Measurements from ENCODE around the gene CAMTA1.

- TF ChIP-seq EZH2 (IDR thresholded peaks at IDR 0.05; ENCODE audit: borderline replicate concordance, insufficient read depth, low read length, poor library complexity, severe bottlenecking) (no peak), CTCF (IDR thresholded peaks at IDR 0.05; ENCODE audit: poor library complexity, severe bottlenecking) (no peak), EP300 (conservative IDR thresholded peaks at IDR 0.05; ENCODE audit: poor library complexity, severe bottlenecking) (no peak), RAD21 (conservative IDR thresholded peaks at IDR 0.05) (no peak), POLR2AphosphoS5 (IDR thresholded peaks at IDR 0.05) (no peak), TAF1 (IDR thresholded peaks at IDR 0.05; ENCODE audit: low read depth) (no peak)
Observed at GRCh38 chr1:7032992-7033391, 247.7 kb downstream of the CAMTA1 start.

Data from neural cell (in vitro differentiated cells).